CD4-positive, alpha-beta T cell (primary cell): ENCODE data around the gene SEPHS1. TPM values are rescaled to one million over a fixed set of nuclear protein-coding genes. Genes with fewer than 3 reads are reported as not detected.
"Not testable (repeated sequence)": the region's sequence is repeated elsewhere in the genome, so short reads cannot be mapped to it uniquely, and the experiment has no call there.

Experiments used
- ATAC-seq: fragments of 200-7000 bp; cut with Tn5 transposase; one replicate; pipeline ENCODE4 v1.10.0; 2022; ENCODE audit warnings: mild to moderate bottlenecking; ENCODE audit not compliant: poor library complexity
- CTCF ChIA-PET: fragments of 350-600 bp; sonication (Branson Sonifier 250); formaldehyde crosslinking; loops from one replicate; lab custom pipeline; 2021; ENCODE audit warnings: antibody characterized with exemption, inconsistent platforms; lab: Charles Lee
- POLR2A ChIA-PET: fragments of 350-600 bp; sonication (Branson Sonifier 250); formaldehyde crosslinking; loops from one replicate; lab custom pipeline; 2021; ENCODE audit warnings: antibody characterized with exemption, inconsistent platforms; lab: Charles Lee
- DNase-seq, 14 experiments: peaks; one replicate each; pipeline ENCODE4 v3.0.0-alpha.2; 2013 to 2020; ENCODE audit warnings: mixed read lengths in 2 of 14
- H3K27ac ChIP-seq, 2 donors: one replicate each; pipeline versions ENCODE4 v1.5.1 to v1.7.0; 2013; ENCODE audit warnings: low read length in 2 of 2, low read depth in 1 of 2, mild to moderate bottlenecking in 1 of 2
- H3K27me3 ChIP-seq, 2 experiments: 1 replicate in 1 of 2; 2 replicates in 1 of 2; pipeline versions ENCODE4 v1.6.1 to v1.7.0; 2013; ENCODE audit warnings: low read length in 2 of 2, control low read depth in 1 of 2, mild to moderate bottlenecking in 1 of 2, moderate library complexity in 1 of 2; ENCODE audit not compliant: insufficient read depth in 2 of 2, control insufficient read depth in 1 of 2
- H3K36me3 ChIP-seq: one replicate; pipeline ENCODE4 v1.6.1; 2013; ENCODE audit warnings: low read length, control low read depth; ENCODE audit not compliant: insufficient read depth
- H3K4me1 ChIP-seq: one replicate; pipeline ENCODE4 v1.6.1; 2013; ENCODE audit warnings: low read length, control low read depth; ENCODE audit not compliant: insufficient read depth
- H3K4me3 ChIP-seq: one replicate; pipeline ENCODE4 v1.5.1; 2013; ENCODE audit warnings: mild to moderate bottlenecking, low read length, moderate library complexity
- H3K9me3 ChIP-seq, 2 experiments: 1 replicate in 1 of 2; 2 replicates in 1 of 2; pipeline versions ENCODE4 v1.6.1 to v1.7.0; 2013; ENCODE audit warnings: low read length in 2 of 2, mild to moderate bottlenecking in 2 of 2, control low read depth in 1 of 2, moderate library complexity in 1 of 2; ENCODE audit not compliant: control insufficient read depth in 1 of 2, insufficient read depth in 1 of 2
- H3K27ac Mint-ChIP-seq: one replicate; pipeline ENCODE4 v1.8.0; 2020; ENCODE audit warnings: mixed read lengths
- H3K27me3 Mint-ChIP-seq: one replicate; pipeline ENCODE4 v1.8.0; 2021; ENCODE audit warnings: mixed read lengths
- H3K36me3 Mint-ChIP-seq: one replicate; pipeline ENCODE4 v1.8.0; 2021; ENCODE audit warnings: low read depth, mixed read lengths
- H3K4me1 Mint-ChIP-seq: one replicate; pipeline ENCODE4 v1.8.0; 2021; ENCODE audit warnings: low read depth, mixed read lengths
- H3K4me3 Mint-ChIP-seq: one replicate; pipeline ENCODE4 v1.8.0; 2020; ENCODE audit warnings: mild to moderate bottlenecking, mixed read lengths
- H3K9me3 Mint-ChIP-seq: one replicate; pipeline ENCODE4 v1.8.0; 2020; ENCODE audit warnings: mixed read lengths
- CTCF ChIP-seq: fragments of 200-600 bp; IDR thresholded peaks from one replicate; pipeline ENCODE4 v1.8.0; 2022; ENCODE audit warnings: antibody characterized with exemption, mild to moderate bottlenecking
- intact Hi-C, 2 experiments: fragments of 100-400 bp; cut with DNase I in 1 of 2; cut with micrococcal nuclease in 1 of 2; formaldehyde crosslinking; loops; one replicate each; pipeline versions ENCODE4 v1.15.1 to v1.9.0; 2023 to 2025; cut with DNase I, micrococcal nuclease
- total RNA-seq, 174 experiments: library from RNA in 2 of 174; stranded (reverse) in 2 of 174; gene quantifications; one replicate each; pipeline ENCODE4 v1.2.3 and lab custom pipeline; 2021 to 2026

SEPHS1 gene
- total RNA-seq, 2 experiments from 2014 or later = 13.1 to 17.9 TPM

- TF ChIP-seq CTCF = no peak
- H3K27me3 Mint-ChIP-seq = no peaks in the 10 kb centered on the region
- peaks cover 48% of the 10 kb centered on the region for H3K36me3 Mint-ChIP-seq
- Histone ChIP-seq H3K4me1 (peaks cover 3% of the 10 kb centered on the region), H3K27ac (no peak overlapping the region), H3K9me3 (no peaks in the 10 kb centered on the region), H3K36me3 (peaks cover 17% of the 10 kb centered on the region), H3K4me3 (no peak overlapping the region), H3K27me3 (no peaks in the 10 kb centered on the region)
- H3K27ac Mint-ChIP-seq = no peak overlapping the region
- ChIA-PET CTCF (interaction anchor here (1.3 kb wide), 1 partner anchor 19 kb away, joined by 4 read pairs; no protein-coding TSS in a partner anchor), POLR2A (no interaction called here)
- H3K9me3 Mint-ChIP-seq = no peaks in the 10 kb centered on the region
- intact Hi-C loops = no loop called here
- no peak for DNase-seq
- no peak for ATAC-seq
- no peaks in the 10 kb centered on the region for H3K4me1 Mint-ChIP-seq
- no peak overlapping the region for H3K4me3 Mint-ChIP-seq
Observed at GRCh38 chr10:13284050-13284449, 64.0 kb downstream of the SEPHS1 start.

- CTCF ChIA-PET = interaction anchor here (1.4 kb wide), 1 partner anchor 20 kb away, joined by 5 read pairs; no protein-coding TSS in a partner anchor
- H3K9me3 Mint-ChIP-seq, H3K27ac Mint-ChIP-seq, H3K27me3 ChIP-seq, intact Hi-C loops, ATAC-seq, H3K4me3 Mint-ChIP-seq, H3K4me1 Mint-ChIP-seq, DNase-seq, POLR2A ChIA-PET, H3K4me1 ChIP-seq, H3K27me3 Mint-ChIP-seq, H3K27ac ChIP-seq, H3K4me3 ChIP-seq, H3K9me3 ChIP-seq: not testable (repeated sequence)
- H3K36me3 ChIP-seq = peaks cover 12% of the 10 kb centered on the region
- H3K36me3 Mint-ChIP-seq = peaks cover 36% of the 10 kb centered on the region
Observed at GRCh38 chr10:13282348-13282747, 65.7 kb downstream of the SEPHS1 start.

DNA sequence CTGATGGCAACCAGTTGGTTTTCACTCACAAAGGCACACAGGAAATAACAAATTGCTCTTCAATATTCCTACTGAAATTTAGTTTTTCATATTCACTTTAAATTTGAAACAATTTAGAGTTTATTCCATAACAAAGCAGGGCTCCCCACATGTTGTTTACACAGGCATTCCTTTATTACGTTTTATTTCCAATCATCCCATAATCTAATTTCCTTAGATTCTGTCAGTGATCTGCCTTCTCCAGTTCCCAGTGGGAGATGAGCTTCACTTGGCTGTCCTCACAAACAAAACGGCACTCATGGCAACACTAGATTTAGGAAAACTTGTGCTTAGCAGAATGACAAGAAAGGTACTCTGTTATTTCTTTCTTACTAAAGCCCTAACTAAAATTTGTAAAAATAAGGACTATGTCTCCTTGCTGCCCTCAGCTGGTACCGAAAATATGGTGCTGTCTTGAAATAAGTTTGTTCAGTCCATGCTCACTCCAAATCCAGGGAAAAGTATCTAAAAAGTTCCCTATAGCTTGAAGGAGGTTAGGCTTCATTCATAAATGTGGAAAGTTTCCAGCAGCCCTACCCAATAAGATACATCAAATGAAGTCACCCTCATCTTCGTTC, 71.2 kb downstream of the SEPHS1 start:
- no peak overlapping the region for H3K4me3 Mint-ChIP-seq
- H3K27ac Mint-ChIP-seq = no peak overlapping the region
- Histone ChIP-seq H3K27me3 (no peaks in the 10 kb centered on the region), H3K4me3 (no peak overlapping the region), H3K27ac (no peak overlapping the region), H3K9me3 (no peaks in the 10 kb centered on the region), H3K36me3 (peaks cover 12% of the 10 kb centered on the region), H3K4me1 (peaks cover under 1% of the 10 kb centered on the region)
- no peak for TF ChIP-seq CTCF
- no peaks in the 10 kb centered on the region for H3K27me3 Mint-ChIP-seq
- CTCF ChIA-PET = no interaction called here
- no peaks in the 10 kb centered on the region for H3K4me1 Mint-ChIP-seq
- ATAC-seq (no peak), DNase-seq (no peak)
- peaks cover 23% of the 10 kb centered on the region for H3K36me3 Mint-ChIP-seq
- intact Hi-C loops = no loop called here
- POLR2A ChIA-PET = interaction anchor here (1.0 kb wide), 1 partner anchor 25 kb away, joined by 3 read pairs; no protein-coding TSS in a partner anchor
- H3K9me3 Mint-ChIP-seq = no peaks in the 10 kb centered on the region

DNA sequence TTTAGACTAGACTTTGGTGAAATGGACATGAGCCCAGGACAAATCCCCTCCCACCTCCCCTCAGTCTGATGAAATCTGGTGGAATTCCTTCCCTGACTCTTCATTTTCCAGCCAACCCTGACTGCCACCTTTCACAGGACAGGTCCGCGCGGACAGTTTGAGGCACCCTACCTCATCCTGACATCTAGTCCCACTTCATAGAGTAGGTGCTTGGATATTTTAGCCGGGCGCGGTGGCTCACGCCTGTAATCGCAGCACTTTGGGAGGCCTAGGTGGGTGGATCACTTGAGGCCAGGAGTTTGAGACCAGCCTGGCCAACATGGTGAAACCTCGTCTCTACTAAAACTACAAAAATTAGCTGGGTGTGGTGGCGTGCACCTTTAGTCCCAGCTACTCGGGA, 71.9 kb downstream of the SEPHS1 start:
- H3K4me3 Mint-ChIP-seq, H3K27me3 Mint-ChIP-seq, CTCF ChIA-PET, H3K4me1 Mint-ChIP-seq, H3K27me3 ChIP-seq, H3K4me1 ChIP-seq, H3K27ac Mint-ChIP-seq, POLR2A ChIA-PET, intact Hi-C loops, DNase-seq, H3K9me3 Mint-ChIP-seq, H3K9me3 ChIP-seq, H3K4me3 ChIP-seq, H3K27ac ChIP-seq, H3K36me3 ChIP-seq, ATAC-seq: not testable (repeated sequence)
- peaks cover 16% of the 10 kb centered on the region for H3K36me3 Mint-ChIP-seq
